LNCAP (cell line): ENCODE data around the gene UBE2G2.
A peak's percentile ranks its signal among the peaks of the same experiment; 100 is the strongest.

Experiments
- TF ChIP-seq, protein P1 (sequence below): fragments of 450-650 bp; IDR thresholded peaks from 2 replicates; pipeline ENCODE4 v1.5.1; 2017; ENCODE audit warnings: mild to moderate bottlenecking

Gene UBE2G2

DNA sequence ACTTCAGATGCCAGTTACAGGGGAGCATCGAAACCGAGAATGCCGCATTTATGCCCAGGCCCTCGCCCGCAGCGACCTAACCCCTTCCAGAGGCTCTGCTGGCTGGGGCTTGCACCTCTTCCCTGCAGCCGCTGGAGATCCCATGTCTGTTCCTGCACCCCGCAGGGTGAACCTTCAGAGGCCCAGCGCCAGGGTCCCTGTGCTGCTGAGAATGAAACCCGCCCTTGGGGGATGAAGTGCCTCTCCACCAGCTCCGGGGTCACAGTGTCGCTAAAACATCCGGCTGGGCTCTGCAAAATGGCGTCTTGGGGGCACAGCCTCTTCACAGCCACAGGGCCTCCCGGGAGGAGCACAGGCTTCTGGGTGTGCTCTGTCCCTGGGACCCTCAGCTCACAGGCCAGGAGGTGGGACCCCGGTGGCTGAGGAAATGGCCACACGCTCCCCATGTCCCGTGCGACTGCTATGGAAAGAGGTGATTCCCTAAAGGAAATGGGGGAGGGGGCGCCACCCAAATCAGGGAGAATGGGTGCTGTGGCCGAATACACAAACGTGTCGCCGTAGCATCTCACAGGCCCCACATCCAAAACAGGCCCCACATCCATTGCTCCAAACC, 50.3 kb downstream of the UBE2G2 start:
- TF ChIP-seq, protein P1, sequence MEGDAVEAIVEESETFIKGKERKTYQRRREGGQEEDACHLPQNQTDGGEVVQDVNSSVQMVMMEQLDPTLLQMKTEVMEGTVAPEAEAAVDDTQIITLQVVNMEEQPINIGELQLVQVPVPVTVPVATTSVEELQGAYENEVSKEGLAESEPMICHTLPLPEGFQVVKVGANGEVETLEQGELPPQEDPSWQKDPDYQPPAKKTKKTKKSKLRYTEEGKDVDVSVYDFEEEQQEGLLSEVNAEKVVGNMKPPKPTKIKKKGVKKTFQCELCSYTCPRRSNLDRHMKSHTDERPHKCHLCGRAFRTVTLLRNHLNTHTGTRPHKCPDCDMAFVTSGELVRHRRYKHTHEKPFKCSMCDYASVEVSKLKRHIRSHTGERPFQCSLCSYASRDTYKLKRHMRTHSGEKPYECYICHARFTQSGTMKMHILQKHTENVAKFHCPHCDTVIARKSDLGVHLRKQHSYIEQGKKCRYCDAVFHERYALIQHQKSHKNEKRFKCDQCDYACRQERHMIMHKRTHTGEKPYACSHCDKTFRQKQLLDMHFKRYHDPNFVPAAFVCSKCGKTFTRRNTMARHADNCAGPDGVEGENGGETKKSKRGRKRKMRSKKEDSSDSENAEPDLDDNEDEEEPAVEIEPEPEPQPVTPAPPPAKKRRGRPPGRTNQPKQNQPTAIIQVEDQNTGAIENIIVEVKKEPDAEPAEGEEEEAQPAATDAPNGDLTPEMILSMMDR: no peak

DNA sequence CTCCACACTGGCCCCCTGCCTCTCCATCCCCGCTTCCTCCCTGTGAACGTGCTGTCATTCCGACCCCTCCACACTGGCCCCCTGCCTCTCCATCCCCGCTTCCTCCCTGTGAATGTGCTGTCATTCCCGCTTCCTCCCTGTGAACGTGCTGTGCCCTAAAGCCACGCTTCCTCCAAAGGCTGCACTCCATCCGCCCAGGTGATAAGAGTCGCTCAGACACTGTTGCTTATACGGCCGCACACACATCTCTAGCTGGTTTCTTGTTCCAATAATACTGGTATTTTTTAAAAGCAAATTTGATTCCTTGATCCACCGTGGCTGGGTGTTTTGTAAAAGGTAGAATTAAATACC, 51.0 kb downstream of the UBE2G2 start:
- TF ChIP-seq, protein P1: no peak

DNA sequence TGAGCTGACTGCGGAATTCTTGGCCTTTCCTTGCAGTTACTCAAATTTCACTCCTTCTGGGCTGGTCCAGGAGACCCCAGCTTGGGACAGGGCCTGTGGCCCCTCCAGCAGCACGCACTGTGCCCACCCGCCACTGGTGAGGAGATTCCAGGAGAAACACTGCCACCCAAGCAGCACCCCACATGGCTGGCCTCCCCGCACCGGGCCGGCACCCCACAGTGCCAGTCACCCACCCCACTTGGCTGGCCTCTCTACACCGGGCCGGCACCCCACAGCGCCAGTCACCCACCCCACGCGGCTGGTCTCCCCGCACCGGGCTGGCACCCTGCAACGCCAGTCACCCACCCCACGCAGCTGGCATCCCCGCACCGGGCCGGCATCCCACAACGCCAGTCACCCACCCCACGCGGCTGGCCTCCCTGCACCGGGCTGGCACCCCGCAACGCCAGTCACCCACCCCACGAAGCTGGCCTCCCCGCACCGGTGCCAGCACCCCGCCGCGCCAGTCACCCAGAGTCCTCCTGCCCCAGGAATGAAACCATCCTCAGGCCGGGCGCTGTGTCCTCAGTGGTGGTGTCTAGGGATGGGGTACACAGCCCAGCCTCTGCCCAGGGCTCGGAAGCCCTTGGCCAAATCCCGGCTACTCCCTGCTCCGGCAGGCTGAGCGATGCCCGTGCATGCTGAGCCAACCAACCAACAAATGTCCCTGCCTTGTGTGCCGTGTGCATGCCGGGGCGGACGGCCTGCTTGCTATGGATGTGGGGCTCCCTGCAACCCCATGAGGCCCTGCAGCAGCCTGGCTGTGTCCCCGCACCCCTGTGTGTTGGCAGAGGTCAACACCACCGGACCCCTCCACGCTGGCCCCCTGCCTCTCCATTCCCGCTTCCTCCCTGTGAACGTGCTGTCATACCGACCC, 51.6 kb downstream of the UBE2G2 start:
- TF ChIP-seq, protein P1: no peak

- TF ChIP-seq, protein P1: no peak
Observed at GRCh38 chr21:44749116-44749758, 52.4 kb downstream of the UBE2G2 start.

GRCh38 chr21:44748621-44749020, 53.0 kb downstream of the UBE2G2 start:
- TF ChIP-seq, protein P1: no peak

GRCh38 chr21:44742418-44743153, 59.0 kb downstream of the UBE2G2 start:
- TF ChIP-seq, protein P1: peak; percentile 51

DNA sequence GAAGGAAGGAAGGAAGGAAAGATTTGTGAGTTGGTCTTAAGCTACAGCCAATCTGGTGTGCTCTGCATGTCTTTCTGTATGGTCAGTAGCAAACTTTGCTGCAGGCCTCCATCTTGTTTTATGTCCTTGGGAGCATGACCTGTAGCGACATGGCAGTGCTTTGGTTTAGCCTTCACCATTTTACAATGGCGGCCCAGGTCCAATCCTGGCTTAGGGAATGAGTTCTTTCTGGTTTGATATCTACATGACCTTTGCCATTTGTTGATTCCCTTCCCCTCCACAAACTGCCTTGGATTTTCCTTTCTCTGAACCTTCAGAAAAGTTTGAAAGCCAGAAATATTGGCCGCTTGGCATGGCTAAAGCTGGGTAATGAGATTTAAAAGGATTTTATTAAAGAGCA, 59.7 kb downstream of the UBE2G2 start:
- TF ChIP-seq, protein P1: no peak
